Activated T-cell treated with anti-CD3 and anti-CD28 coated beads, Interleukin-2, amount 50 U/mL, for 48 hours (primary cell): Measurements from ENCODE around the gene MACROD2.
"Not testable (repeated sequence)": the region's sequence is repeated elsewhere in the genome, so short reads cannot be mapped to it uniquely, and the experiment has no call there.

Source experiments
- DNase-seq, 2 experiments: peaks; one replicate each; pipeline ENCODE4 v3.0.0-alpha.2; 2020

MACROD2 gene

GRCh38 chr20:15742627-15743026, 1747.3 kb downstream of the MACROD2 start:
- no peak for DNase-seq

GRCh38 chr20:15756002-15756753, 1760.9 kb downstream of the MACROD2 start:
- no peak for DNase-seq

GRCh38 chr20:15756754-15757115, 1761.4 kb downstream of the MACROD2 start:
- no peak for DNase-seq

GRCh38 chr20:15759594-15759993, 1764.3 kb downstream of the MACROD2 start:
- no peak for DNase-seq

GRCh38 chr20:15760001-15760621, 1764.8 kb downstream of the MACROD2 start:
- no peak for DNase-seq

GRCh38 chr20:15763366-15763765, 1768.0 kb downstream of the MACROD2 start:
- DNase-seq, result no peak

GRCh38 chr20:15767586-15767985, 1772.3 kb downstream of the MACROD2 start:
- no peak for DNase-seq

- no peak for DNase-seq
Measured at GRCh38 chr20:15767999-15768741, 1772.9 kb downstream of the MACROD2 start.

- DNase-seq, result no peak
Measured at GRCh38 chr20:15772826-15773225, 1777.5 kb downstream of the MACROD2 start.

- no peak for DNase-seq
Measured at GRCh38 chr20:15774926-15775325, 1779.6 kb downstream of the MACROD2 start.

GRCh38 chr20:15776770-15777466, 1781.6 kb downstream of the MACROD2 start:
- no peak for DNase-seq

GRCh38 chr20:15784020-15784419, 1788.7 kb downstream of the MACROD2 start:
- no peak for DNase-seq

GRCh38 chr20:15789079-15789478, 1793.8 kb downstream of the MACROD2 start:
- DNase-seq, result no peak

GRCh38 chr20:15792855-15793254, 1797.5 kb downstream of the MACROD2 start:
- no peak for DNase-seq

- DNase-seq, result no peak
Measured at GRCh38 chr20:15794409-15794808, 1799.1 kb downstream of the MACROD2 start.

- no peak for DNase-seq
Measured at GRCh38 chr20:15795305-15796019, 1800.1 kb downstream of the MACROD2 start.

GRCh38 chr20:15799871-15800270, 1804.6 kb downstream of the MACROD2 start:
- no peak for DNase-seq

GRCh38 chr20:15802020-15802419, 1806.7 kb downstream of the MACROD2 start:
- no peak for DNase-seq

- DNase-seq, result no peak
Measured at GRCh38 chr20:15805154-15805553, 1809.8 kb downstream of the MACROD2 start.

- DNase-seq, result no peak
Measured at GRCh38 chr20:15806105-15806504, 1810.8 kb downstream of the MACROD2 start.

- no peak for DNase-seq
Measured at GRCh38 chr20:15807271-15807670, 1812.0 kb downstream of the MACROD2 start.

GRCh38 chr20:15807771-15808170, 1812.5 kb downstream of the MACROD2 start:
- DNase-seq, result not testable (repeated sequence)

GRCh38 chr20:15811951-15812350, 1816.6 kb downstream of the MACROD2 start:
- no peak for DNase-seq
